PC-3 (cell line): ENCODE data around the gene IPO4. TPM values are rescaled to one million over a fixed set of nuclear protein-coding genes. Genes with fewer than 3 reads are reported as not detected.

Source experiments
- ATAC-seq: fragments of 200-7000 bp; cut with Tn5 transposase; 2 replicates; pipeline ENCODE4 v1.9.1; 2020; ENCODE audit warnings: mild to moderate bottlenecking, moderate library complexity
- BruUV-seq: library from RNA; stranded (reverse); fragments of 400-500 nt; replicated peaks from 2 replicates; lab custom pipeline; 2021; lab: Mats Ljungman, UMichigan
- CTCF ChIA-PET: fragments of 300-600 bp; sonication (Branson Sonifier 250); formaldehyde crosslinking; loops from one replicate; lab custom pipeline; 2022; ENCODE audit warnings: antibody characterized with exemption; lab: Charles Lee
- POLR2A ChIA-PET: fragments of 300-600 bp; sonication (Branson Sonifier 250); formaldehyde crosslinking; loops from one replicate; lab custom pipeline; 2022; ENCODE audit warnings: antibody characterized with exemption; ENCODE audit not compliant: unreplicated experiment; lab: Charles Lee
- DNase-seq: peaks from one replicate; pipeline ENCODE4 v3.0.0-alpha.2; 2015
- H2AFZ ChIP-seq: fragments of 300-600 bp; sonication (generic); 2 replicates; pipeline ENCODE4 v1.6.0; 2016; ENCODE audit warnings: antibody characterized with exemption, low read length
- H3F3A ChIP-seq: fragments of 300-600 bp; sonication (generic); one replicate; pipeline ENCODE4 v1.6.0; 2017; ENCODE audit warnings: antibody characterized with exemption, low read length, control low read depth, mild to moderate bottlenecking; ENCODE audit not compliant: unreplicated experiment
- H3K27ac ChIP-seq: fragments of 300-600 bp; sonication (generic); 2 replicates; pipeline ENCODE4 v1.5.1; 2016; ENCODE audit warnings: mild to moderate bottlenecking, low read length
- H3K27me3 ChIP-seq: fragments of 300-600 bp; sonication (generic); 2 replicates; pipeline ENCODE4 v1.6.1; 2016; ENCODE audit warnings: low read length, mixed read lengths
- H3K36me3 ChIP-seq: fragments of 300-600 bp; sonication (generic); 2 replicates; pipeline ENCODE4 v1.6.1; 2016; ENCODE audit warnings: low read depth, mixed run types, low read length, mixed read lengths
- H3K4me1 ChIP-seq: fragments of 300-600 bp; sonication (generic); 2 replicates; pipeline ENCODE4 v1.5.1; 2016; ENCODE audit warnings: low read length; ENCODE audit not compliant: insufficient read depth
- H3K4me2 ChIP-seq: fragments of 300-600 bp; sonication (generic); 2 replicates; pipeline ENCODE4 v1.6.0; 2016; ENCODE audit warnings: low read length
- H3K4me3 ChIP-seq: fragments of 300-600 bp; sonication (generic); 2 replicates; pipeline ENCODE4 v1.5.1; 2016; ENCODE audit warnings: mild to moderate bottlenecking, low read length, mixed read lengths
- H3K79me2 ChIP-seq: fragments of 300-600 bp; sonication (generic); 2 replicates; pipeline ENCODE4 v1.6.1; 2017; ENCODE audit warnings: low read length, mixed read lengths
- H3K9ac ChIP-seq: fragments of 300-600 bp; sonication (generic); 2 replicates; pipeline ENCODE4 v1.6.0; 2016; ENCODE audit warnings: mild to moderate bottlenecking, low read length
- H3K9me2 ChIP-seq: fragments of 300-600 bp; sonication (generic); replicated peaks from 2 replicates; pipeline ENCODE4 v1.6.1; 2016; ENCODE audit warnings: mixed run types, low read length, mixed read lengths
- H3K9me3 ChIP-seq: fragments of 300-600 bp; sonication (generic); 2 replicates; pipeline ENCODE4 v1.6.1; 2016; ENCODE audit warnings: low read length, mixed read lengths
- H4K20me1 ChIP-seq: fragments of 300-600 bp; sonication (generic); 2 replicates; pipeline ENCODE4 v1.6.1; 2016; ENCODE audit warnings: low read length, mixed read lengths
- CTCF ChIP-seq: fragments of 300-600 bp; sonication (generic); conservative IDR thresholded peaks from 2 replicates; pipeline ENCODE4 v1.5.1; 2017; ENCODE audit warnings: antibody characterized with exemption, low read depth, mild to moderate bottlenecking, low read length
- EZH2 ChIP-seq: fragments of 300-600 bp; sonication (generic); IDR thresholded peaks from one replicate; pipeline ENCODE4 v1.6.1; 2017; ENCODE audit warnings: antibody characterized with exemption, mild to moderate bottlenecking, low read length; ENCODE audit not compliant: unreplicated experiment
- EZH2phosphoT487 ChIP-seq: fragments of 300-600 bp; sonication (generic); IDR thresholded peaks from 2 replicates; pipeline ENCODE4 v1.6.1; 2018; ENCODE audit warnings: mild to moderate bottlenecking, antibody characterized with exemption, low read length, borderline replicate concordance
- intact Hi-C: fragments of 100-400 bp; cut with micrococcal nuclease; formaldehyde crosslinking; loops from 2 replicates; pipeline ENCODE4 v1.9.0; 2023
- total RNA-seq: library from RNA; depleted of rRNA; stranded (reverse); fragments of >200 nt; gene quantifications from 2 replicates; pipeline ENCODE4 v1.2.3, GENCODE V29; 2014

The IPO4 gene
- total RNA-seq, 1 experiment from 2014 or later = 211 TPM

- intact Hi-C loops = no loop called here
- H3K9me3 ChIP-seq = no peaks in the 10 kb centered on the region
- H3K4me1 ChIP-seq = peaks cover 26% of the 10 kb centered on the region
- H4K20me1 ChIP-seq = no peaks in the 10 kb centered on the region
- no peaks in the 10 kb centered on the region for H3K27me3 ChIP-seq
- H3K9me2 ChIP-seq = no peaks in the 10 kb centered on the region
- TF ChIP-seq EZH2 = no peak
- no peak for TF ChIP-seq EZH2phosphoT487
- TF ChIP-seq CTCF = no peak; the same call in 1 of the 2 replicates
- no peak for ATAC-seq
- no peak overlapping the region for H2AFZ ChIP-seq
- H3K79me2 ChIP-seq = peaks cover 40% of the 10 kb centered on the region
- peak; percentile 35 for DNase-seq
- BruUV-seq = TSS peak; percentile 9
- peak overlapping the region; percentile 75; the same call in 1 of the 2 replicates for H3K9ac ChIP-seq
- H3K4me3 ChIP-seq = peak overlapping the region; percentile 91
- POLR2A ChIA-PET = interaction anchor here (0.6 kb wide), 1 partner anchor 10 kb away, joined by 4 read pairs; no protein-coding TSS in a partner anchor
- H3K4me2 ChIP-seq = peak overlapping the region; percentile 92
- H3F3A ChIP-seq = no peaks in the 10 kb centered on the region
- H3K36me3 ChIP-seq = peaks cover 19% of the 10 kb centered on the region; the same call in 1 of the 2 replicates
- CTCF ChIA-PET = no interaction called here
- H3K27ac ChIP-seq = no peak overlapping the region
Measured at GRCh38 chr14:24139272-24139934, 49.2 kb downstream of the IPO4 start.

DNA sequence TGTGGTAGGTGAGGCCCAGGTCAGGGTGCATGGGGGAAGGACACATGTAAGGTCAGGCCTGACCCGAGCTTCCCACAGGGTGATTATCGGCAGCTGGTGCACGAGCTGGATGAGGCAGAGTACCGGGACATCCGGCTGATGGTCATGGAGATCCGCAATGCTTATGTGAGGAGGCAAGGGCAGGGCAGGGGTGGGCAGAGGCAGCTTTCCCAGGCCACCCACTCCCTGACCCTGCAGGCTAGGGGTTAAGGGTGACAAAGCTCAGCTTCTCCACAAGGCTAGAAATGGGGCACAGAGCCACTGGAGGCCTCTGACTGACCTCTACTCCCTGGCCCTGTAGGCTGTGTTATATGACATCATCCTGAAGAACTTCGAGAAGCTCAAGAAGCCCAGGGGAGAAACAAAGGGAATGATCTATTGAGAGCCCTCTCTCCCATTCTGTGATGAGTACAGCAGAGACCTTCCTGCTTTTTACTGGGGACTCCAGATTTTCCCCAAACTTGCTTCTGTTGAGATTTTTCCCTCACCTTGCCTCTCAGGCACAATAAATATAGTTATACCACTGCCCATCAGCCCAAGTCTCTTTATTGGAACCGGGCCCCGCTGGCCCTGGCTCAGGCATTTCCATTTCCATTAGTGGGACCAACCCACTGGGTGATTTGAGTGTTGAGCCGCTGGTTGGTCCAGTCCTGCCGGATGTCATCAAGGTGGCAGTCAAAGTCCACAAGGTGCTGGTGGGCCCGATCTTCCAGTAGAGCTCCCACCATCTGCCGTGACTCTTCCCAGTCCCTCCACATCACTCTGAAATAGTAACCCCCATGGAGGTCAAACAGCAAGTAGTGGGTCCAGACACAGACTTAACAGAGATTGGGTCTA lies 50.0 kb downstream of the IPO4 start:
- ATAC-seq = no peak
- CTCF ChIA-PET = no interaction called here
- peaks cover 26% of the 10 kb centered on the region for H3K4me1 ChIP-seq
- intact Hi-C loops = no loop called here
- H2AFZ ChIP-seq = no peak overlapping the region
- peaks cover 17% of the 10 kb centered on the region; the same call in 1 of the 2 replicates for H3K36me3 ChIP-seq
- no TSS peak for BruUV-seq
- H3F3A ChIP-seq = no peaks in the 10 kb centered on the region
- TF ChIP-seq EZH2 = no peak
- TF ChIP-seq CTCF = no peak
- TF ChIP-seq EZH2phosphoT487 = no peak
- DNase-seq = no peak
- H3K4me2 ChIP-seq = 0 out of 2 replicates have a peak overlapping the region, but pooled peaks have one; percentile 92
- H3K27me3 ChIP-seq = no peaks in the 10 kb centered on the region
- no peaks in the 10 kb centered on the region for H3K9me2 ChIP-seq
- POLR2A ChIA-PET = no interaction called here
- H3K9ac ChIP-seq = no peak overlapping the region
- H3K27ac ChIP-seq = no peak overlapping the region
- H3K9me3 ChIP-seq = no peaks in the 10 kb centered on the region
- no peaks in the 10 kb centered on the region for H4K20me1 ChIP-seq
- H3K79me2 ChIP-seq = peaks cover 38% of the 10 kb centered on the region
- no peak overlapping the region for H3K4me3 ChIP-seq
